ENCODE measurements around the gene KPTN.
"Not testable (repeated sequence)": the region's sequence is repeated elsewhere in the genome, so short reads cannot be mapped to it uniquely, and the experiment has no call there.

The KPTN gene

DNA sequence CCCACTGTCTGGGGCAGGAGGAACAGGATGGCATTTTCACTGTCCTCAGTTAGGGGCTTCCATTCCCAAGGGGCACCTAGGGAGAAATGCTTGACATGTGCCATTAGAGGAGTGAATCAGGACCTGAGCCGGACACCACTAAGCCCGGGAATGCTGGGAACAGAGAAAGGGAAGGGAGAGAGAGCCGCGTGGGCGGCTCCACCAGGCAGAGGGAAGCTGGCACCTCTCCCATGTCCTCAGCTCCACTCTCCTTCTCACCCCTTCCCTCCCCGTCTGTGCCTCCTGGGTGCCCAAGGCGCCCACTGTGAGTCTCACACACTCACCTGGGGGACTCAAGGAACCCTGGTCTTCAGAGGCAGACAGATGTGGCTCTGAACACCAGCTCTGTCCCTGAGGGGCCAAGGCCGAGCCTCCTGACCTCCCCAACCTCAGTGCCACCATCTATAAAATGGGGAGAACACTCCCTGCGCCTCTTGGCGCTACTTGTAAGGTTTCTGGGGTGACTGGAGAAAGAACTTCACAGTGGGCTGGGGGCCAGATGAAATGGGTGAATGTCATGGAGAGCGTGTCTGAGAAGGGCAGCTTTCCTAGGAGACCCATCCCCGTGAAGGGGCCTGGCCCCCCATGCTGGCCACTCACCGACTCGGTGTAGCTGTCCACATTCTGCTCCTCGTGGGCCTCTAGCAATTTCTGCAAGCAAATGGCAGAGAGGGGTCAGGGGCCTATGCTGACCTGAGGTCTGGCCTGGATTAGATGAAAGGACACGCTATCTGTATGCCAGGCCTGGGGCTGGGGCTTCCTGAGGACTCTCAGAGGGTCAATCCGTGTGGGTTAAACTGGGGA, 5.3 kb upstream of the KPTN start:
- Histone ChIP-seq H4K20me1 (ENCODE audit: control insufficient read depth, insufficient read depth, low read depth, low read length) (no peaks in the 10 kb centered on the region), H3K4me2 (ENCODE audit: low read length) (no peak overlapping the region), H3K9me2 (replicated peaks; ENCODE audit: control insufficient read depth, low read length) (no peaks in the 10 kb centered on the region), H3K36me3 (ENCODE audit: control insufficient read depth, low read length) (peaks cover 45% of the 10 kb centered on the region), H3F3A (ENCODE audit: control insufficient read depth, insufficient read depth) (peaks cover 14% of the 10 kb centered on the region), H3K4me1 (ENCODE audit: control insufficient read depth, low read length) (peaks cover 34% of the 10 kb centered on the region), H3K27me3 (ENCODE audit: control insufficient read depth, low read length) (no peaks in the 10 kb centered on the region), H3K79me2 (ENCODE audit: control insufficient read depth, low read length) (peaks cover 15% of the 10 kb centered on the region), H3K9me3 (ENCODE audit: control insufficient read depth, insufficient read depth, low read length) (no peaks in the 10 kb centered on the region), H3K4me3 (ENCODE audit: low read length) (no peak overlapping the region), H3K27ac (ENCODE audit: low read depth, low read length) (no peak overlapping the region)
- TF ChIP-seq EZH2phosphoT487 (IDR thresholded peaks at IDR 0.05; ENCODE audit: borderline replicate concordance, low read length) (no peak), CTCF (IDR thresholded peaks at IDR 0.05; ENCODE audit: low read depth, low read length, poor library complexity, severe bottlenecking) (no peak)

DNA sequence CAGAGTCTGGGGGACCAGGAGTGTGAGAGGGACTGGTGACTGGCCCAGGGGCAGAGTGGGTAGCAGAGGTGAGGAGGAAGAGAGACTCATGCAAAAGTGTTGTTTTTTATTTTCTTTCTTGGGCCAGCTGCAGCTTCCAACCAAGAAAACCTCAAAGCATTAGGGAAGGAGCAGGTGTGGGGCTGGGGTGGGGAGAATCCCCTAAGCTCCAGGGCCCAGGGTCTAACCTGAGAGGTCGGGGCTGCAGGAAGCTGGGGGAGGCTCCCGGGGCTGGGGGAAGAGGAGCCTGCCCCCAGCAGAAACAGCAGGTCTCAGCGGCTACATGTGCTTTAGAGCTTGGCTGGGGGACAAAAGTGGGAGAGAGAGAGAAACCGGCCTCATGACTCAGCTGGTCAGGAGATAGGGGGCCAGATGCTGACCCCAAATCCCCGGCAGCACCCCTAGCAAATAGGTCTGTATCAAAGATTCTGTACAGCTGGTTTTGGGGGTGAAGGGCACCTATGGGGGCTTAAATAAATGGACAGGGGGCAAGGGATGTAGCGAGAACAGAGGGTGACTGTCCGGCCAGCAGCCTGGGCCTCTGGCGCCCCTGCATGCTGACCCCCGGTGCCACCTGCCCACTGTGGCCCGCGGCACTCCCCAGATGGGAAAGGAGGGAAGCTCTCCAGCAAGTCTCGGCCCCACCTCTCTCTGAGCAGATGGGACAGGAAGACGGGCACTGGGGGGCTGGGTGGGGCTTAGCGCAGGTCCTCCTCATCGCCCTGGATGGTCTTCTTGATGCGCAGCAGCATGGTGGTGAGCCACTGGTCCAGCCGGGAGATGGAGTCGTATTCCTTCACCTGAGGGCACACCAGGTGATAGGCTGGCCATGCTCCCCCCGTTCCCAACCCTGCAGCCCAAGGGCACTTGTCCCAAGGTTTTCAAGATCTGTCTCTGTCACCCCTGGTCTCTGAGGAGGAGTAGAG, 3.8 kb upstream of the KPTN start:
- H3K9me3 ChIP-seq (ENCODE audit: control insufficient read depth, insufficient read depth, low read length) = no peaks in the 10 kb centered on the region
- peaks cover 16% of the 10 kb centered on the region for H3K79me2 ChIP-seq (ENCODE audit: control insufficient read depth, low read length)
- no peaks in the 10 kb centered on the region for H4K20me1 ChIP-seq (ENCODE audit: control insufficient read depth, insufficient read depth, low read depth, low read length)
- peaks cover 14% of the 10 kb centered on the region for H3F3A ChIP-seq (ENCODE audit: control insufficient read depth, insufficient read depth)
- H3K27me3 ChIP-seq (ENCODE audit: control insufficient read depth, low read length) = no peaks in the 10 kb centered on the region
- H3K4me3 ChIP-seq (ENCODE audit: low read length) = no peak overlapping the region
- no peaks in the 10 kb centered on the region for H3K9me2 ChIP-seq (replicated peaks; ENCODE audit: control insufficient read depth, low read length)
- TF ChIP-seq EZH2phosphoT487 (IDR thresholded peaks at IDR 0.05; ENCODE audit: borderline replicate concordance, low read length) = no peak
- TF ChIP-seq CTCF (IDR thresholded peaks at IDR 0.05; ENCODE audit: low read depth, low read length, poor library complexity, severe bottlenecking) = no peak
- peak overlapping the region; percentile 35 for H3K27ac ChIP-seq (ENCODE audit: low read depth, low read length)
- H3K4me2 ChIP-seq (ENCODE audit: low read length) = peak overlapping the region; percentile 18
- peaks cover 46% of the 10 kb centered on the region for H3K36me3 ChIP-seq (ENCODE audit: control insufficient read depth, low read length)
- H3K4me1 ChIP-seq (ENCODE audit: control insufficient read depth, low read length) = peaks cover 39% of the 10 kb centered on the region

DNA sequence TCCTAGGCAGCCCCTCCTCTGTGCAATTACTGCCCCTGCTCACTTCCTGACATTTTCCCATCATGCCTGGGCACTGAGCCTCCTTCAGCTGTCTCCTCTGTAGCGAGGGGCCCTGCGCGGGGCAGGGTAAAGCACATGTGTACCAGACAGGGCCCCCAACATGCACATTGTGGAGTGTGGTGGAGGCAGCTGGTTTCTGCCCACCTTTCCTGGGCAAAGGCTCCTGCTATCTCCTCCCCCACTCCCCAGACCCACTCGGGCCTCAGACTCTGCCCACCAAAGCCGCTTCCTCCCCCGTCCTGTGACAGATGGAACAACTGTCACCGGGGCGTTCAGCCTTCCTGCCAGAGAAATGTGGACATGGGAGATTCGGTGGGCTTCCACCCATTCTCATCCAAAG, 2.9 kb upstream of the KPTN start:
- Histone ChIP-seq H3K4me1 (ENCODE audit: control insufficient read depth, low read length) (peaks cover 39% of the 10 kb centered on the region), H3K4me2 (ENCODE audit: low read length) (peak overlapping the region; percentile 18), H3K27ac (ENCODE audit: low read depth, low read length) (peak overlapping the region; percentile 35), H3F3A (ENCODE audit: control insufficient read depth, insufficient read depth) (peaks cover 14% of the 10 kb centered on the region), H3K9me3 (ENCODE audit: control insufficient read depth, insufficient read depth, low read length) (no peaks in the 10 kb centered on the region), H4K20me1 (ENCODE audit: control insufficient read depth, insufficient read depth, low read depth, low read length) (no peaks in the 10 kb centered on the region), H3K27me3 (ENCODE audit: control insufficient read depth, low read length) (no peaks in the 10 kb centered on the region), H3K9me2 (replicated peaks; ENCODE audit: control insufficient read depth, low read length) (no peaks in the 10 kb centered on the region), H3K4me3 (ENCODE audit: low read length) (no peak overlapping the region), H3K79me2 (ENCODE audit: control insufficient read depth, low read length) (peaks cover 16% of the 10 kb centered on the region), H3K36me3 (ENCODE audit: control insufficient read depth, low read length) (peaks cover 45% of the 10 kb centered on the region)
- TF ChIP-seq EZH2phosphoT487 (IDR thresholded peaks at IDR 0.05; ENCODE audit: borderline replicate concordance, low read length) (no peak), CTCF (IDR thresholded peaks at IDR 0.05; ENCODE audit: low read depth, low read length, poor library complexity, severe bottlenecking) (no peak)

DNA sequence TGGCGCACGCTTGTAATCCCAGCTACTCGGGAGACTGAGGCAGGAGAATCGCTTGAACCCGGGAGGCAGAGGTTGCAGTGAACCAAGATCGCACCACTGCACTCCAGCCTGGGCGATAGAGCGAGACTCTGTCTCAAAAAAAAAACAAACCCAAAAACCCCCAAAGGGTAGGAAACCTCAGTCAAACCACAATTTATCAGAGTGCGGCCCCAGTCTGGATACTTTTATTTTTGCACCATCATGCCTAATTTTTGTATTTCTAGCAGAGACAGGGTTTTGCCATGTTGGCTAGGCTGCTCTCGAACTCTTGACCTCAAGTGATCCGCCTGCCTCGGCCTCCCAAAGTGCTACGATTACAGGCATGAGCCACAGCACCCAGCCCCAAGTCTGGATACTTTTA, 2.2 kb upstream of the KPTN start:
- peaks cover 38% of the 10 kb centered on the region for H3K36me3 ChIP-seq (ENCODE audit: control insufficient read depth, low read length)
- not testable (repeated sequence) for H4K20me1 ChIP-seq (ENCODE audit: control insufficient read depth, insufficient read depth, low read depth, low read length); H3K9me2 ChIP-seq (replicated peaks; ENCODE audit: control insufficient read depth, low read length); H3K4me3 ChIP-seq (ENCODE audit: low read length); H3K27ac ChIP-seq (ENCODE audit: low read depth, low read length); H3K27me3 ChIP-seq (ENCODE audit: control insufficient read depth, low read length); H3K9me3 ChIP-seq (ENCODE audit: control insufficient read depth, insufficient read depth, low read length)
- H3K4me2 ChIP-seq (ENCODE audit: low read length) = peak overlapping the region; percentile 88; the same call in 1 of the 2 replicates
- H3K79me2 ChIP-seq (ENCODE audit: control insufficient read depth, low read length) = peaks cover 16% of the 10 kb centered on the region
- H3K4me1 ChIP-seq (ENCODE audit: control insufficient read depth, low read length) = peaks cover 39% of the 10 kb centered on the region
- H3F3A ChIP-seq (ENCODE audit: control insufficient read depth, insufficient read depth) = peaks cover 15% of the 10 kb centered on the region

All from DOHH2 (cell line).